GM19239 (cell line): ENCODE results near the gene SSTR3.

Experiments
- DNase-seq: peaks from one replicate; pipeline ENCODE4 v3.0.0; 2011; ENCODE audit warnings: low spot score; ENCODE audit not compliant: insufficient read length
- FAIRE-seq: peaks from 2 replicates; lab custom pipeline; 2011; peaks lifted over from hg19 to GRCh38; lab: Jason Lieb, UNC

The SSTR3 gene

DNA sequence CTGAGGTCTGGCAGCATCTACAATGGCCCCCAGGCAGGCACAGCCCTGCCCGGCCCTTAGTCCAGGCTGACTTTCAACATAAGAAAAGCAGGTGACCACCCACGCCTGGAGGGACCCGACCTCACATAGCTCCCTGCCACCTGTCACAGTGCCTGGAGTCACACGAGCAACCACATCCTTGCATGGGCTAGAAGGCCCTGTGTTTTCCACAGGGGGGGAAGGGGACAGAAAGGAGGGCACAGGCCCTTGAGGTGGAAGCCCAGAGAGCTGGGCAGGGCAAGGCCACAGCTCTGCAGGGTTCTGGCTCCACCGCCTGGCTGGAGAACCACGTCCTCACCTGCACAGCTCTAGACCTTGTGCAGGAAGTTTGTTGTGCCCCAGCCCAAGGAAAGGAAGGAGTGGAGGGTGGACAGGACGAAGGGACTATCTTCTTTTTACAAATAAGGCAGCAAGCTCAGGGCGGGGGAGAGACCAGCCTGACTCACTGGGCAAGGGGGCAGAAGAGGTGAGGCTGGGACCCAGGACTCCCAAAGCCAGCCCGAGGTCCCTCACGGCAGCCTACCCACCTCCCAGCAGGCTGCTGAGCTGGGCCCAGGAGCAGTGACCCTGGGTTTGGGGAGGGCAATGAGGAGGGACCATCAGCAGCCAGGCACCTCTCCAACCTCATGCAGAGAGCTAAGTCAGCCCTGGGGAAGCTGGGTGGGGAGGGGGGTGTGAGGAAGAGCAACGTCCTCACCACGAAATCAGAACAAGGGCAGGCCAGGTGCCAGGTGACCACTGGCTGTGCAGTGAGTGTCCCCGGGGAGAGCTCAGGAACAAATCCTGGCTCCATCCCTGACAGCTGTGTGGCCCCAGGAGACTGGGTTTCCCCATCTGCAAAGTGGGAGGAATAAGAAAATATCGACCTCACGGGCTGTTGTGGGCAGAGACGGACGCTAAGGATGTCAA, 28.6 kb downstream of the SSTR3 start:
- FAIRE-seq (no peak), DNase-seq (no peak)

DNA sequence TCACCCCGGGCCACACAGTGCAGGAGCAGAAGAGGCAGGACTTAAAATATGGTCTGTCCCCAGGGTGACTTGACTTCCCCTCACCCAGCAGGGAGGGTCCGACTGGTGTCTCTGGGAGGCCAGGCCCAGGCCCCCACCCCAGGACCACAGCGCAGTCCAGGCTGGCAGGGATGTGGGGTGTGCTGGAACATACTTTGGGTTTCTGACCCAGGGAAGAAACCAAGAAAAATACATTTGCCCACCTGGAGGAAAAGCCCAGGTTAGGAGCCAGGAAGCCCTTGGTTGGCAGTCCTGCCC, 29.4 kb downstream of the SSTR3 start:
- FAIRE-seq, result no peak
- DNase-seq, result no peak

DNA sequence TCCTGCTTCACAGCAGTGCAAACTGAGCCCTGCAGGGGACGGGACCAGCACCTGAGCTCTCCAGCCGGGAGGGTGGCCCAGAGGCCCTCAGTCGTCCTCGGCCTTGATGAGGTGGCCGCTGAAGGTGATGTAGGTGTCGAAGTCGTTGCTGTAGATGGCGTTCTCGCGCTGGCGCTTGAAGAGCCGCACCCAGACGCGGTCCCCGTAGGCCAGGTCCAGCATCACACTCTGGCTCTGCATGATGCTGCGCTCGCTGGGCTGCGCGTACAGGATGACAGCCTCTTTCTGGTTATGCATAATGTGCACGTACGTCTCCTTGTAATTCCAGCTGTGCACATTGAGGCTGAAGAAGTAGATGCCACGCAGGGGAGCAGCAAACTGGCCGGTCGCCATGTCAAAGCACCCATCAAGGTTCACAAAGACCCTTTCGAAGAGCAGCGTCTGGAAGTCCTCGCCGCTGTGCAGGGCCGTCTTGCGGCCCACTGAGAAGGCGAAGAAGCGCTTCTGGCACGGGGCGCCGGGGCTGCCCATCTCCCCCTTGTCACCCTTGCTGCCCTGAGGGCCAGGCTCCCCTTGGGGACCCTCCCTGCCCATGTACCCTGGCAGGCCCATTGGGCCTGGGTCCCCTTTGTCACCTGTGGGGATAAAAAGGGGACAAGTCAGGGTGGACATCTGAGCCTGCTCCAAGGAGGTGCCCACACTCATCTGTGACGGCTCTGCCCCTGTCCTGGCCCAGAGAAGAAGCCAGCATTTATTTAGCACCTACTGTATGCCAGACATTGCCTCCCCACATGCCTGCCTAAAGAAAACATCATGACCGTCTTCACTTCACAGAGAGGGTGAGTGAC, 30.0 kb downstream of the SSTR3 start:
- no peak for FAIRE-seq

DNA sequence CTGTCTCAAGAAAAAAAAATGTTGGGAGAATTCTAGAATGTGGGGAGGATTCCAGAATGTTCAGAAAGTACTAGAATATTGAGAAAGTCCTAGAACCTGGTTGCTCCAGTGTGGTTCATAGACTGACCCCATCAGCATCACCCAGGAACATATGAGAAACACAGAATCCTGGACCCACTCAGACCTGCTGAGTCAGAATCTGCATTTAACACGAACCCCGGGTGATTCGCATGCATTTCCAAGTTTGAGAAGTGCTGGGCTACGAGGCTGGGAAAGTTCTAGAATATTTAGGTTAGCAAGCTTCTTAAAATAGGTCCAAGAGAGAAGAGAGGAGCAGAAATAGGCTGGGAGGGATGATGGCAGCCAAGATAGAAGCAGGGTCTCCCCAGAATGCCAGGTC, 30.6 kb downstream of the SSTR3 start:
- DNase-seq (no peak), FAIRE-seq (no peak)

More for the DNA sequence above, 30.0 kb downstream of the SSTR3 start:
- DNase-seq, result no peak

DNA sequence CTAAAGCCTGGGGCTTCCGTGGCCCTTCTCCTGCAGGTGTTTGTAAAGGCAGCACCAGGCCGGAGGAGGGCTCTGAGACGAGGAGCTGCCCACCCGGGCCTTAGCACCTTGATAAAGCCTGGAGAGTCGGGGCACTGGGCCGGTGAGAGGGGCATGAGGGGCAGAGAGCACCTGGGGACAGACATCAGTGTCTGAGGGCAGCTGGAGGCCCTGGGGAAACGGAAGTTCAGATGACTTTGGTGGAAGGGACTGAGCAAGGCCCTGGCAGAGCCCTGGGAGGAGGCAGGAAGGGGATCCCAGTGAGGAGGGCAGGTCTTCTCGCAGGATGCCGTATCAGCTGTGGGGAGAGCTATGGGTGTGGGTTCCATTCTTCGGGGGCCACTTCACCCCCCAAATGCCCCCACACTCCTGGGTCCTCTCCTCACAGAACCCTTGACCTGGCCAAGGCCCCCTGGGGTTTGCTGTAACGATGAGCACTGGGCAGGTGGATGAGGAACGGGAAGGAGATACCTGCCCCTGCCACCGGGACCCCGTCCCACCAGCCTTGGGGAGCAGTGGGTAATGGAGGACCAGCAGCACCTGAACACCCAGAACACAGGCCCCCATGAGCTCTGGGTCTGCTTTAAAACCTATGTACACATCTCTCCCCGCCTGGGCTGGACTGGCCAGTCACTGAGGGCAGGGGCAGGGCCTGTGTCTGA, 31.6 kb downstream of the SSTR3 start:
- DNase-seq, result no peak
- no peak for FAIRE-seq

DNA sequence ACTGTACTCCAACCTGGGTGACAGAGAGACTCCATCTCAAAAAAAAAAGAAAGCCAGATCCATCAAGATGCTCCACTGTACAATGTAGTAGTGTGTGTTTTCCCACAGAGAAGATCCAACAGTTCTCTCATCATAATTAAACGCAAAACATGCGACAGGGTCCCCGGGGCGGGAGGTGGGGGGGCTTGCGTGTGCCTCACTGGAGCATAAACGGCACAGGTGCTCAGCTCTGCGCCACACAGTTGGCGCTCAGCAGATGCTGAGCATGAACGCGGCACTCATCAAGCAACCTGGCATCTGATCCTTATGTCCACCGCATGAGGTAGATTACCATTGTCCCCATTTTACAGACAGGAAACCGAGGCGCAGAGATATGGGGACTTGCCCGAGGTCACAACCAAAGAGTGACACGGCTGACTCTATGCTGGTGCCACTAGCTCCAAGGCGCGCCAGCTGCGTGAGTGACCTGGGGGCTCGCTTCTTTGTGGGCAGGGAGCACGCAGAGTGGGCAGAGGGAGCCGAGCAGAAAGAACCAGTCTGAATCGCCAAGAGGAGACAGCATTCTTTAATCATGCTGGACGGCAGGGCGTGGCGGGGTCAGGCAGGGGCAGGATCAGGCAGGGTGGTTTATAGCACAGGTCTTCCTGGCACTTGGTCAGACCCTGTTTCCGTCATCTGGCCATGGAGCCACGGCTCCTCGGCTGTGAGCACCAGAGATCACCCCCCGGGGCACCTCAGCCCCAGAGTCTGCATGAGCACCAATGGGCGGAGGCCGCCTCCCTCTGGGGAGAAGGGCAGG, 32.5 kb downstream of the SSTR3 start:
- DNase-seq (no peak), FAIRE-seq (no peak)

DNA sequence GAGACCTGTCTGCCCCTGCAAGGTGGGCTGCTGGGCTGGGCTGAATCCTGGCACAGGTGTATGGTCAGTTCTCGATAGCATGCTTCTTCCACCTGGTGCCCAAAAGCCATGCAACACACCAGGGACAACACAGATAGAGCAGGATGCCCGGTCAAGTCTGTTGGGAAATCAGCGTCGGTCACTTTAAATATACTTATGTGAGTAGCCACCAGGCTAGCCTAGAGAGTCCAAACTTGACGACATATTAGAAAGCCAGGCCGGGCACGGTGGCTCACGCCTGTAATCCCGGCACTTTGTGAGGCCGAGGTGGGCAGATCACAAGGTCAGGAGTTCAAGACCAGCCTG, 33.2 kb downstream of the SSTR3 start:
- FAIRE-seq (no peak), DNase-seq (no peak)

DNA sequence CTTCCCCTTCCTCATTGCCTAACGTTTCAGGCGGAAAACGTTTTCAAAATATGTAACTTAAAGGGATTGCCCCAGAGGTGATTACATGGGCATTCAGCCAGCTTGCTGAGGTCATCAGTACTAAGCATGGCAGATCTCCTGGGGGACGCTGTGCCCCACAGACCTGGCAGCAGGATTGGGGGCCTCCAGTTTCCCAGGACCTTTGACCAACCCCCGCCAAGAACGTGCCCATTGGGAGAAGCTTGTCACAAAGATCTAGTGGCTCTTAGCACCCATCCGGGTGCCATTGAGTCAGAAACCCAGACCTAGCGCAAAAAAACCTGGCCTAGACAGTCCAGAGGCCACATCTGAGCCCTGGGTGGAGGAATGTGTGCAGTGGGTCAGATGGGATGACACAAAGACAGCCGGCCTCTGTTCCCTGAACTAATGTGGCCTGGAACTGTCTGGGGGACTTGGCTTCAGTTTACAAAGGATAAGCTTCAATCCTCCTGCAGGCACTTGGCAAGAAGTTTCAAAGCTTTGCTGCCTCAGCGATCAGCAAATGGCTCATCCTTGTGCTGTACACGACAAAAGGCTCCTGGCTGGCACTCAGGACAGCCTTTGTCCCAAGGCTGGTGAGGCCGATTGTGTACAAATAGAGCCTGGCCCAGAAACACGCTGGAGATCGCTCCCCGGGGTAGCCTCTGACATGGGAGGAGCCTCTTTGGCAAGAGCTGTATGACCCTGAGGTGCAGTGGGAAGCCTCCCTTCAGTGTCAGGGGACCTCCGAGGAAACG, 33.7 kb downstream of the SSTR3 start:
- DNase-seq (no peak), FAIRE-seq (no peak)

DNA sequence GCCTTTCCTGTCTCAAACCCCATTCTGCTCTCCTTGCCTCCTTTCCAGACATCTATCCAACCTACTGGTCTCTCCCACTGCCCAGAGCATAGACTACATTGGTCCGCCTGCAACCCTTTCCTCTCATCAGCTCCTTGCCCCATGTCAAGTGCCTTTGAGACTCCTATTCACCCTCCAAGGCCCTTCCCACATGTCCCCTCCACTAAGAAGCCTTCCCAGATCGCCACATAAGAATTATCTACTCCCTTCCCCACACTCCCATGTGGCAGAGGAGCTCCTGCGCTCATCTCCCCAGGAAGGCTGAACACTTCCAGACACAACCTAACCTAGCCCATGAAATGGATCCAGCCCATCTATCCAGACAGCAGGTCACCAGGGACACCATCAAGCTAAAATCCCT, 34.5 kb downstream of the SSTR3 start:
- DNase-seq, result no peak
- no peak for FAIRE-seq

DNA sequence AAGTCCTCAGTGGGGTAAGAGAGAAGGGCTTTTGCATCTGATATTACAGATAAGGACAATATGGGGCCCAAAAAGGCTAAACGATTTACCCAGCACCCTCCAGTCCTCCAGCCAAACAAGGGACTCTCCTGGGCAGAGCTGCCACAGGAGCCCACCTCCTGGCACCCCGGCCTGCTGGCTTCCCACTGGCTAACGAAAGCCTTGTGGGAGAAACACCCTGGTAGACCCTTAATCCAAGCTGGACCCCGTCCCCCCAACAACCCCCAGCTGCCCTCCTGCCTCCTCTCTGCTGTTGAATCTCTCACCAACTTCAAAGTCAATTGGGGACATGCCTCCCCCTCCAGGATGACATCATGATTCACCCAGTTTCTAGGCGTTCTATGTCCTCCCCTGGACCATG, 35.1 kb downstream of the SSTR3 start:
- FAIRE-seq (no peak), DNase-seq (no peak)

DNA sequence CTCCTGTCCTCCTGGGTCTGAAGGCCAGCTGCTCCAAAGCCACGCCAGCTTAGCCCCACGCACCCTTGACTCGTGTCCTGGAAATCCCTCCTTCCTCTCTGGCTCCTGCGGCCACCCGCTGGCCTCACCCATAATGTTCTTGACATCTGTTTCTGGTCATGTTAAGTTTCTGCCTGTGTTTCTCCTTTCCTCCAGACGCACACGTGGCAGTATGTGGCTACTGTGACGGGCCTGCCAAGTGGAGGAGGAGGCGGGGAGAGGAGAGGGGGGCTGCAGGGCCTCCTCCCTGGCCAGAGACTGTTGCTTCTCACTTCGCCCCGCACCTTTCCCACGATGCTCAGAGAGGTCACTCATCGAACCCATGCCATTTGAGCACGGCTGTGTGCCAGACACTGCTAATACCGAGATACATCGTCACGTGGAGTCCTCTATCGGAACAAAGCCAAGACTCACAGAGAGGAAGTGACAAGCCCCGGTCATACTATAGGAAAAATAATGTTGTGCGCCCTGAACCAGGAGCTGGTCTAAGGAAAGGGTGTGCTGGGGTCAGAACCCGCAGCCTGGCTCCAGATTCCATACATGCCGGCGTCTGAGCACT, 35.7 kb downstream of the SSTR3 start:
- FAIRE-seq (peak; percentile 76), DNase-seq (peak; percentile 46)

DNA sequence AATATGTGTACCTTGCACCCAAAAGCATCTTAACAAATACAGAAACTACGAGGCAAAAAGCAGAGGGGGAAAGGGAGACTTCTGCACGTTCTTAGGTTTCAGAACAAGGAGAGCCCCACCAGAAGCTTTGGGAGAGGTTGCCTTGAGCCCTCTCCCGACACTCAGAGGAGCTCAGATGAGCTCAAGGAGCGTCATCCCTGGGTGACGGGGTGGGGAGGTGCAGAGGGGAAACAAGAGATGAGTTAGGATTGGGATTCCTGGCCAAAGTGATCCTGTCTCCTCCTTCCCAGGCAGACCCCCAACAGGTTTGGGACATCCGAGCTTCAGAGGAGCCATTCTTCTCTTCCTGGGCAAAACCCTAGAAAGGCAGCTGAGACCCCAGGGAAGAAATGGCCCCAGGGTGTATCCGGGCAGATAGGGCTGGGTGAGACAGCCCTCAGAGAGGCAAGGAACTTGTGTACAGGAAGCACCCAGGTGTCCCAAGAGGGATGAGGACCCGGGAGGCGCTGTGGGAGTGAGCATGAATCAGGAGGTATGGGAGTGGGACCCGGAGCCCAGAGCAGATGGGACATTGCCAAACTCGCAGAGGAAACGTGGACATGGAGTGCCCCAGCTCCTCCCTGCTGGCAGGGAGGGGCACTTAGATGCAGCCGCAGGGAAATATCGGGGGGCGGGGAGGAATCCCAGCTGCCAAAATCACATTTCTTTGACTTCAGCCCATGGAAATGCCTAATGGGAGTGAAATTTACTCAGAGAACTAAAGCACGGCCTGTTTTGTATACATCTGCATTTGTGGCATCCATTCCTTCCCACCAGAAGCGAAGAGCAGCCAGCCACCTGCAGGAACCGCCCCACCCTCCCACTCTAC, 36.6 kb downstream of the SSTR3 start:
- FAIRE-seq, result no peak

DNA sequence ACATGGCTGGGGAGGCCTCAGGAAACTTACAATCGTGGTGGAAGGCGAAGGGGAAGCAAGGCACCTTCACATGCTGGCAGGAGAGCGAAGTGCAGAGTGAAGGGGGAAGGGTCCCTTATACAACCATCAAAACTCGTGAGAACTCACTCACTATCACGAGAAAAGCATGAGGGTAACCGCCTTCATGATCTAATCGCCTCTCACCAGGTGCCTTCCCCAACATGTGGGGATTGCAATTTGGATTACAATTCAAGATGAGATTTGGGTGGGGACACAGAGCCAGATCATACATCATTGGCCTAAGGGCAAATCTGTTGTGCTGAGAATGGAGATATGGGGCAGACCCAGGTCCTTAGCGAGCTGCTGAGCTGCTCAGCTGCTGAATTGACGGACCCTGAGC, 37.3 kb downstream of the SSTR3 start:
- FAIRE-seq (no peak), DNase-seq (no peak)

More for the DNA sequence above, 36.6 kb downstream of the SSTR3 start:
- no peak for DNase-seq

DNA sequence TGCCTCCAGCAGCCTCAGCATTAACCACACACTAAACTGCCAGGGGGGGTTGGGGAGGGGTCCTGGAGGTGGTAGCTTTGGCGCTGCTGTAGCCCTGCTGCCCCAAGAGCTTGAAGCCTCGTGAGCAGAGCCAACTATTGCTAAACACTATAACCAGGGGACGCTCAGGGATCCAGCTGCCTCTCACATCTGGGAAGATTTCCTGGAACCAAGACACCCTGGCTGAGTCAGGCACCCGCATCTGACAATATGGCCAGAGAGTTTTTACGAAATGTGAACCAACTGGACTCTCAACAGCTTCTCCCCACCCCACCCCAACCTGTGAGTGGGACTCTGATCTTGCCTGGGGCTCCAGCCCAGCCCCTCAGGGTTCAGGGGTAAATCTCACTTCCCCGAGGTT, 38.6 kb downstream of the SSTR3 start:
- FAIRE-seq (no peak), DNase-seq (no peak)

DNA sequence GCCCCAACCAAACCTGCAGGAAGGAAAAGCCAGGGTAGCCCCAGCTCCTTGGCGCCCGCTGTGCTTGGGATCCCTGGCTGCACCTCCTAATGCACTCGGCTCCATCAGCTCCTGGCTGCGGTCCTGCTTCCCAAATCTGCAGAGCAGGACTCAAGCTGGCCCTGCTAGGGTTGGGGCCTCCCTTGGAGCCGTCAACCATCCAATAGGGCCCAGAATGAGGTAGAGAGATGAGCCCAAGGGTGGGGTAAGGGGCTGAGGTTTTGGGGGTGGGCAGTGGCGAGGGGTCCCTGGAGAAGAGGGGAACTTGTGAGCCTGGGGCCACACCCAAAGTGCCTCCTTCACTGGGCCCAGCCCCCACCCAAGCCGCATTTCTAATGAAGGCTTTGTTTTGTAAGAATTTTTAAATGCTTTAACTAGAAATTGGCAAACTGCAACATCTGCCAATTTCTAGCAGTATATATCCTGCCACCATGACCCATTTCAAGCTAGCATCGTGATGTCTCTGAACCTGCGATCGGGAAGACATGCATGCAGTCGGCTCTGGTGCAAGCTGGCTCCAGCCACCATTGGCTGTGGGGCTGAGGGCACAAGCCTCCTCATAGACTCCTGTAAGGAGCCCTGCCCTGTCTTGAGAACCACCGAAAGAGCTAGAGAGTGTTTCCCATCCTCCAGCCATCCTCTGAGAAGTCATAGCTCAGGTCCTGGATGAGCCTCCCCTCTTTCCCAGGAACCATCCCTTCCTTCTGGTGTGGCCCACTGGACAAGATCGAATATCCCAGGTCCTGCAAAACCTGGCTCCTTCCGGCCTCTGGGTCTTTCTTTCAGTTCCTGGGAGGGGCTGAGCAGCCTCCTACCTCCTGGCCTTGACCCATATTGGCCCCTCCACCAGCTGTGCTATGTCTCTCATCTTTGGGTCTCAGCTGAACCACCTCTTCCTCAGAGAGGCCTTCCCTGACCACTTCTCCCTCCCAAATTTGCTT, 39.7 kb downstream of the SSTR3 start:
- FAIRE-seq (no peak), DNase-seq (no peak)

DNA sequence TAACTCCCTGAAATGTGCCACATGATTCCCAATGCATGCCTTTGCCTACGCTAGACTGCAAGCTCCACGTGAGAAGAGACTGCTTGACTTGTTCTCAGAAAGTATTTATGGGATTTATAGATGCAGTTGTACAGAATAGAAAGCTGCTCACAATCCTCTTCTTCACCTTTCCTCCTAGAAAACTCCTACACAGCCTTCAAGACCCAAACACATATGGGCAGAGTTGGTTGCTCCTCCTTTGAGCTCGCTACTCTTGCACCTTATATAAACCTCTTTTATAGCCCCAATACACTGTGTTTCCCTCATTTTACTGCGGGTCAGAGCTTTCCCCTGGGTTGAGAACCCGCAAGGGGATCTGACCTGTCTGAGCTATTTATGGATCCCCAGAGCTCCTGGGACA, 40.6 kb downstream of the SSTR3 start:
- FAIRE-seq (no peak), DNase-seq (no peak)
